ENCODE data around the gene KRTAP5-7. TPM values are rescaled to one million over a fixed set of nuclear protein-coding genes. Genes with fewer than 3 reads are reported as not detected.

KRTAP5-7 gene
- total and polyA plus RNA-seq, 2 of the 8 experiments (the other 6 are each of a cell fraction or from before 2014, with no cell fraction given), result not detected

DNA sequence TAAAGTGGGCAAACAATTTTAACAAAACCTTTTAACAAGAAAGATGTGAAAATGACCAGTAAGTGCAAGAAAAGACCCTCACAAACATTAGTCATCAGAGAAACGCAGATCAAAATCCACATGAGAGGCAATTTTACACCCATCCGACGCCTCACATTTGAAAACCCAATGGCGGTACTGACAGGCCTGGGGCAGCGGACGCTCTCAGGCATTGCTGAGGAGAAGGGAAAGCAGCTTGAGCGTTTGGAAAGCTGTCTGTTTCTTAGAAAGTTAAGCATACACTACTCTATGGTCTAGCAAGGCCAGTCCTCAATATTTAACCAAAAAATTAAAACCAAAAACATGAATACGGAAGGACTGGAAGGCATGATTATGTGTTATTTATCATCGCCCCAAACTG is 8.8 kb downstream of the KRTAP5-7 start:
- H4K8ac ChIP-seq (ENCODE audit: extremely low read depth, insufficient read depth, low read length), result no peak overlapping the region
- H2AK5ac ChIP-seq (ENCODE audit: low read depth, low read length), result no peak overlapping the region
- H3K36me3 ChIP-seq (ENCODE audit: control insufficient read depth in 2 of 4, insufficient read depth in 4 of 4, low read length in 3 of 4), result no peaks in the 10 kb centered on the region
- DNase-seq (ENCODE audit: low read depth in 1 of 2, low spot score in 2 of 2) (no peak), FAIRE-seq (no peak)
- POLR2A ChIA-PET (ENCODE audit: partially characterized antibody), result no interaction called here
- no peak overlapping the region for H3K4me2 ChIP-seq (ENCODE audit: insufficient read depth in 1 of 2, low read depth in 2 of 2, low read length in 2 of 2)
- no peak overlapping the region for H4K91ac ChIP-seq (replicated peaks; ENCODE audit: insufficient read length, low read length)
- no peaks in the 10 kb centered on the region for H4K20me1 ChIP-seq (replicated peaks in 1 of 2; ENCODE audit: control insufficient read depth in 1 of 2, insufficient read depth in 2 of 2, low read length in 2 of 2)
- no peaks in the 10 kb centered on the region for H3K4me1 ChIP-seq (replicated peaks in 1 of 4; ENCODE audit: control insufficient read depth in 3 of 4, insufficient read depth in 4 of 4, low read length in 3 of 4)
- H3K9ac ChIP-seq (replicated peaks in 1 of 4; ENCODE audit: extremely low read depth in 1 of 4, low read depth in 3 of 4, low read length in 3 of 4), result no peak overlapping the region
- no peak overlapping the region for H3K23ac ChIP-seq (ENCODE audit: insufficient read length)
- no peak overlapping the region for H3K14ac ChIP-seq (ENCODE audit: insufficient read length)
- no peak overlapping the region for H3K4me3 ChIP-seq (ENCODE audit: extremely low read depth in 1 of 4, insufficient read depth in 2 of 4, low read depth in 3 of 4, low read length in 4 of 4)
- no peak overlapping the region for H4K5ac ChIP-seq (ENCODE audit: insufficient read length, low read depth, low read length)
- H2BK20ac ChIP-seq (ENCODE audit: low read length), result no peak overlapping the region
- no peaks in the 10 kb centered on the region for H3K9me3 ChIP-seq (ENCODE audit: insufficient read depth in 2 of 2, low read depth in 1 of 2, low read length in 1 of 2)
- no peak overlapping the region for H3K18ac ChIP-seq (ENCODE audit: extremely low read depth, low read length)
- no peak overlapping the region for H3K56ac ChIP-seq (replicated peaks; ENCODE audit: insufficient read length, low read depth, low read length)
- no peaks in the 10 kb centered on the region; the same call in 1 of the 2 replicates for H3K23me2 ChIP-seq (ENCODE audit: low read depth, low read length)
- H2BK12ac ChIP-seq (ENCODE audit: low read depth, low read length), result no peak overlapping the region
- no peaks in the 10 kb centered on the region for H3K27me3 ChIP-seq (replicated peaks in 1 of 4; ENCODE audit: control insufficient read depth in 3 of 4, extremely low read depth in 1 of 4, insufficient read depth in 3 of 4, low read length in 3 of 4)
- H2AFZ ChIP-seq (ENCODE audit: low read length), result no peak overlapping the region
- no peaks in the 10 kb centered on the region for H3K79me1 ChIP-seq (ENCODE audit: low read depth, low read length)
- WGBS, 2 experiments (ENCODE audit: extremely low coverage in 1 of 2, insufficient coverage in 1 of 2, insufficient read length in 1 of 2, insufficient replicate concordance in 2 of 2, low coverage in 1 of 2, low lambda C conversion rate in 2 of 2, missing lambda C conversion rate in 1 of 2), result 90% methylated on average over 9 of the region's 9 CpGs; no CpG with 5 or more reads in 1 of the 2 experiments
- H2BK120ac ChIP-seq (replicated peaks; ENCODE audit: low read depth, low read length), result no peak overlapping the region
- H2BK5ac ChIP-seq (ENCODE audit: low read depth, low read length), result no peak overlapping the region
- no peak overlapping the region for H3K4ac ChIP-seq (replicated peaks; ENCODE audit: insufficient read length, low read depth, low read length)
- H3K79me2 ChIP-seq (ENCODE audit: control insufficient read depth in 1 of 2, insufficient read depth in 2 of 2, low read length in 2 of 2), result no peaks in the 10 kb centered on the region
- no peak overlapping the region for H3K27ac ChIP-seq (ENCODE audit: low read depth, low read length)
- CTCF ChIA-PET (ENCODE audit: partially characterized antibody), result no interaction called here
- no peak overlapping the region for H2BK15ac ChIP-seq (ENCODE audit: low read length)
- TF ChIP-seq SIN3A (conservative IDR thresholded peaks at IDR 0.05 in 1 of 2, IDR thresholded peaks at IDR 0.05 in 1 of 2; ENCODE audit: low read depth in 1 of 2, low read length in 2 of 2) (no peak), CHD1 (IDR thresholded peaks at IDR 0.05; ENCODE audit: low read depth, low read length) (no peak), POLR2AphosphoS5 (IDR thresholded peaks at IDR 0.05; ENCODE audit: low read depth, low read length) (no peak), TAF1 (IDR thresholded peaks at IDR 0.05; ENCODE audit: low read depth, low read length) (no peak), ASH2L (IDR thresholded peaks at IDR 0.05; ENCODE audit: low read length) (no peak), FOSL1 (IDR thresholded peaks at IDR 0.05; ENCODE audit: insufficient read depth, low read depth, low read length) (no peak), GTF2F1 (IDR thresholded peaks at IDR 0.05; ENCODE audit: borderline replicate concordance, low read depth, low read length) (no peak), CBX5 (IDR thresholded peaks at IDR 0.05; ENCODE audit: low read depth, low read length) (no peak), CBX8 (IDR thresholded peaks at IDR 0.05; ENCODE audit: borderline replicate concordance, low read depth, low read length) (no peak), SUZ12 (IDR thresholded peaks at IDR 0.05; ENCODE audit: low read length) (no peak), BRCA1 (IDR thresholded peaks at IDR 0.05; ENCODE audit: low read depth, low read length) (no peak), POLR2A (IDR thresholded peaks at IDR 0.05; ENCODE audit: control extremely low read depth in 1 of 2, low read depth in 2 of 2, low read length in 2 of 2) (no peak)
- TF ChIP-seq, protein P1, sequence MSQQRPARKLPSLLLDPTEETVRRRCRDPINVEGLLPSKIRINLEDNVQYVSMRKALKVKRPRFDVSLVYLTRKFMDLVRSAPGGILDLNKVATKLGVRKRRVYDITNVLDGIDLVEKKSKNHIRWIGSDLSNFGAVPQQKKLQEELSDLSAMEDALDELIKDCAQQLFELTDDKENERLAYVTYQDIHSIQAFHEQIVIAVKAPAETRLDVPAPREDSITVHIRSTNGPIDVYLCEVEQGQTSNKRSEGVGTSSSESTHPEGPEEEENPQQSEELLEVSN (IDR thresholded peaks at IDR 0.05), result no peak
- TF ChIP-seq, protein P2, sequence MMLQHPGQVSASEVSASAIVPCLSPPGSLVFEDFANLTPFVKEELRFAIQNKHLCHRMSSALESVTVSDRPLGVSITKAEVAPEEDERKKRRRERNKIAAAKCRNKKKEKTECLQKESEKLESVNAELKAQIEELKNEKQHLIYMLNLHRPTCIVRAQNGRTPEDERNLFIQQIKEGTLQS (IDR thresholded peaks at IDR 0.05; ENCODE audit: insufficient read depth, low read depth, low read length), result no peak
